C4-2B (cell line): ENCODE results near the gene TMEM255A.

Experiments
- H3K27ac ChIP-seq: fragments of 450-650 bp; 2 replicates; pipeline ENCODE4 v1.5.1; 2017
- CTCF ChIP-seq: fragments of 450-650 bp; conservative IDR thresholded peaks from 2 replicates; pipeline ENCODE4 v1.5.1; 2017; ENCODE audit warnings: mild to moderate bottlenecking
- ZFX ChIP-seq: fragments of 450-650 bp; IDR thresholded peaks from 2 replicates; pipeline ENCODE4 v1.6.1; 2017

Gene TMEM255A

DNA sequence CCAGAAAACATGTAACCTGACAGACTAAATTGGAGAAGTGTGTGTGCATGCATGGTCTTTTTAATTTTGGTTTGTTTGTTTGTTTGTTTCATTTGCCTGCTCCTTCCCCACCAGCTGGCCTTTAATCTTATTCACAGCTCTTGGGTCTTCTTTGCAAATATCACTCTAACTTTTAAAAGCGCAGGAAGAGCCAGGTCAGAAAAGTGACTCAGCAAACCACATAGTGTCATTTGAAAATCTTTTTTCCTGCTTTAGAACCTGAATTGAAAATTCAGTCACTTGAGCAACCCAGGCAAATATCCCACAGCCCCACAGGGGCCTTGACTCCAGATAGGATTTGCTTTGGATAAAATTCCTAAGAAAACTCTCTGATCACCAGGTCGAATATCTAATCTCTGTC is 4.6 kb downstream of the TMEM255A start:
- TF ChIP-seq CTCF, result no peak
- no peak for TF ChIP-seq ZFX
- no peak overlapping the region for H3K27ac ChIP-seq

- no peak for TF ChIP-seq CTCF
- no peak for TF ChIP-seq ZFX
- no peak overlapping the region for H3K27ac ChIP-seq
Measured at GRCh38 chrX:120305531-120306141, 5.6 kb downstream of the TMEM255A start.

DNA sequence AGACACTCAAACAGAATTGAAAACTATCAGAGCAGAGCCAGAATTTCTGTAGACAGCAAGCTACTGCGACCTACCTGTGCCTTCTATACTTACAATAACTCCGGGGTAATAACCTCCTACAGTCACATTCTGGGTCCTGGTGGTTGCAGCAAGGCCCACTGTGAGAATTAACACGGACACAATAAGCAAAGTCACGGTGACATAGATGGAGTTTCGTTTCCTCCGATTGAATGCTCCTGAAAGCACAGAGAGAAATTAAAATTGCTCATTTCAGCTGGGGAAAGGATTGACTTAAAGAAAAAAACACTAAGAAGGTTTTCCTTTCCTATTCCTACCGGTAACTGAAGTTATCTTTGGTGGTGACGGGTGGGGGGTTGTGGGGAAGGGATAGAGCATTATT is 7.0 kb downstream of the TMEM255A start:
- H3K27ac ChIP-seq, result no peak overlapping the region
- TF ChIP-seq CTCF, result no peak
- no peak for TF ChIP-seq ZFX

GRCh38 chrX:120302434-120302833 is 8.8 kb downstream of the TMEM255A start:
- no peak overlapping the region for H3K27ac ChIP-seq
- TF ChIP-seq ZFX (no peak), CTCF (no peak)

DNA sequence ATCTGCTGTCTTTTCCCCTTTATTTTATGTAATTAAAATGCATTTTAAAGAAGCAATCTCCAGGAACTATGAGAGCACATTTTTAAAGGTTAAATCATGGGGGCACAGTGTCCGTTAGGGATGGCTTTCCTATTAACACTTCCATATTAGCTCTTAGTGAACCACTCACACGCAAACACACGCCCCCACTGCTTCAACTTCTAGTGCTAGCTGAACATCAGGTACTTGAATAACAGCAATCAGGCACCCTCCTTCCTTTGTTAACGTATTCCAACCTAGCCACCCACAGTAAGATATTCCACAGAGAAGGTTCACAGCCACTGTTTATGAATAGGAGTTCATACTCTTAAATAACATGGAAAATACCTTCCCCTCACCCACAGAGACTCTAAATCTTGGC is 9.3 kb downstream of the TMEM255A start:
- TF ChIP-seq CTCF (no peak), ZFX (no peak)
- H3K27ac ChIP-seq, result no peak overlapping the region

DNA sequence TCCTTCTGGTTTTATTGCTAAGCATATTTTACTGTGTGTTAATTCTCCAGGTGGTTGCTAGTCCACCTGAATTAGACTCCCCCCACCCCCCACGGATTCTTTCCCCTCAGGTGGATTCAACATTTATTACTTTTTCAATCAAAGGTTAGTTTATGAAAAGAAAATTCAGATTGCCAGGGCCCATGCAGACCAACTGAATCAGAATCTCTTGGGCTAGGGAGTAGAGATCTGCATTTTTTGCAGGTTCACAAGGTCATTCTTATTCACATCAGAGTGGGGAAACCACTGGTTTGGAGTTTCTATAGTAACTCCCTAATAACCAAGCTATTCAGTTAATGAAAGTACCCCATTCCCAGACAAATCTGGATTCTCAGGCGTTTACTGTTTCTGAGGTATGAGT is 9.8 kb downstream of the TMEM255A start:
- TF ChIP-seq CTCF, result no peak
- no peak for TF ChIP-seq ZFX

DNA sequence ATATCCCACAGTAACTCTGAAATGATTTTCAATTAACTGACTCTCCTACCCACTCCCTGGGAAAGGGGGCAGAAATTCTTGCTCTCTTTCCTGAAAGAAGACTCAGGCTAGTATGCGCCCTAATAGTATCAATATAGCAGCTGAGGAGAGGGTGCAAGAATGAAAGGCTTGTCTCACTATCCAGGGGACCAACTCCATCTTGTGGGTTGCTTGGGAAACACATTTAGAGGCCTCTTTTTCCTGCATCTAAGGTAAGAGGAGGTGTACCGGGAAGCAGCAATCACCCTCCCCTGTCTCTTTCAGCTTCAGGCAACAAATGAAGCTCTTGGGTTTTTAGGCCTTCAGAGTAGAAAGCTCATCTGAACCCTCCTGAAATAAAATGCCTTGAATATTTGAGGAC is 11.3 kb downstream of the TMEM255A start:
- TF ChIP-seq CTCF (peak; percentile 8; the same call in 1 of the 2 replicates), ZFX (no peak)
- H3K27ac ChIP-seq, result no peak overlapping the region

More for the DNA sequence above, 9.8 kb downstream of the TMEM255A start:
- no peak overlapping the region for H3K27ac ChIP-seq
